GM23338 (cell line): ENCODE data around the gene AARS2. TPM values are rescaled to one million over a fixed set of nuclear protein-coding genes. Genes with fewer than 3 reads are reported as not detected.

Experiments
- EZH2 ChIP-seq: fragments of 200-600 bp; sonication (generic); IDR thresholded peaks from one replicate; pipeline ENCODE4 v1.8.0; 2017; ENCODE audit warnings: antibody characterized with exemption, mild to moderate bottlenecking, low read depth; ENCODE audit not compliant: unreplicated experiment
- EZH2phosphoT487 ChIP-seq: fragments of 200-600 bp; sonication (generic); IDR thresholded peaks from one replicate; pipeline ENCODE4 v1.8.1; 2018; ENCODE audit warnings: antibody characterized with exemption; ENCODE audit not compliant: unreplicated experiment
- POLR2AphosphoS5 ChIP-seq: IDR thresholded peaks from 2 replicates; pipeline ENCODE4 v1.6.1; 2016; ENCODE audit warnings: antibody characterized with exemption, low read depth
- polyA plus RNA-seq: library from polyadenylated mRNA; unstranded; fragments of >200 nt; fragmentation: Nextera tagmentation; extraction: Ambion mirVana; gene quantifications from 2 replicates; pipeline ENCODE4 v1.2.1, GENCODE V29; 2016
- total RNA-seq: library from RNA; depleted of rRNA; stranded (reverse); fragments of >200 nt; shearing (Covaris generic); gene quantifications from 2 replicates; pipeline ENCODE4 v1.2.3, GENCODE V29; 2014
- TF ChIP-seq, protein P1 (sequence below): fragments of 250-450 bp; sonication (Bioruptor Pico); IDR thresholded peaks from 2 replicates; pipeline ENCODE4 v1.5.0; 2020; ENCODE audit warnings: mild to moderate bottlenecking, moderate library complexity
- TF ChIP-seq, protein P2 (sequence below): IDR thresholded peaks from one replicate; pipeline ENCODE4 v1.6.1; 2018; ENCODE audit warnings: antibody characterized with exemption; ENCODE audit not compliant: unreplicated experiment

Gene AARS2
- total and polyA plus RNA-seq, 2 experiments from 2014 or later = 6.5 to 23.2 TPM

DNA sequence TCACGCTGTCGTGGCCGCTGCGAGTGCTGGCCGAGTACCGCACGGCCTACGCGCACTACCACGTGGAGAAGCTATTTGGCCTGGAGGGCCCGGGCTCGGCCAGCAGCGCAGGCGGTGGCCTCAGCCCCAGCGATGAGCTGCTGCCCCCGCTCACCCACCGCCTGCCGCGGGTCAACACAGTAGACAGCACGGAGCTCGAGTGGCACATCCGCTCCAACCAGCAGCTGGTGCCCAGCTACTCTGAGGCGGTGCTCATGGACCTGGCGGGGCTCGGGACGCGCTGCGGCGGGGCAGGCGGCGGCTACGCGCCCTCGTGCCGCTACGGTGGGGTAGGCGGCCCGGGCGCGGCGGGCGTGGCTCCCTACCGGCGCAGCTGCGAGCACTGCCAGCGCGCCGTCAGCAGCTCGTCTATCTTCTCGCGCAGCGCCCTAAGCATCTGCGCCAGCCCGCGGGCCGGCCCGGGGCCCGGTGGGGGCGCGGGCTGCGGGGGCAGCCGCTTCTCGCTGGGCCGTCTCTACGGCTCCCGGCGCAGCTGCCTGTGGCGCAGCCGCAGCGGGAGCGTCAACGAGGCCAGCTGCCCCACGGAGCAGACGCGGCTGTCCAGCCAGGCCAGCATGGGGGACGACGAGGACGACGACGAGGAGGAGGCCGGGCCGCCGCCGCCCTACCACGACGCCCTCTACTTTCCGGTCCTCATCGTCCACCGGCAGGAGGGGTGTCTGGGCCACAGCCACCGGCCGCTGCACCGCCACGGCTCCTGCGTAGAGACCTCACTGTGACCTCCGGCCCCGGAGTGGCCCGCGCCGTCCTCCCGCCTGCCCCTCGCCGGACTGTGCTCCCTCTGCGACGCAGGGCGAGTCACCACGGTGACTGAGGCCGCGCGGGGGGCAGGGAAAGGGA, 37.1 kb downstream of the AARS2 start (continued):
- TF ChIP-seq, protein P1, sequence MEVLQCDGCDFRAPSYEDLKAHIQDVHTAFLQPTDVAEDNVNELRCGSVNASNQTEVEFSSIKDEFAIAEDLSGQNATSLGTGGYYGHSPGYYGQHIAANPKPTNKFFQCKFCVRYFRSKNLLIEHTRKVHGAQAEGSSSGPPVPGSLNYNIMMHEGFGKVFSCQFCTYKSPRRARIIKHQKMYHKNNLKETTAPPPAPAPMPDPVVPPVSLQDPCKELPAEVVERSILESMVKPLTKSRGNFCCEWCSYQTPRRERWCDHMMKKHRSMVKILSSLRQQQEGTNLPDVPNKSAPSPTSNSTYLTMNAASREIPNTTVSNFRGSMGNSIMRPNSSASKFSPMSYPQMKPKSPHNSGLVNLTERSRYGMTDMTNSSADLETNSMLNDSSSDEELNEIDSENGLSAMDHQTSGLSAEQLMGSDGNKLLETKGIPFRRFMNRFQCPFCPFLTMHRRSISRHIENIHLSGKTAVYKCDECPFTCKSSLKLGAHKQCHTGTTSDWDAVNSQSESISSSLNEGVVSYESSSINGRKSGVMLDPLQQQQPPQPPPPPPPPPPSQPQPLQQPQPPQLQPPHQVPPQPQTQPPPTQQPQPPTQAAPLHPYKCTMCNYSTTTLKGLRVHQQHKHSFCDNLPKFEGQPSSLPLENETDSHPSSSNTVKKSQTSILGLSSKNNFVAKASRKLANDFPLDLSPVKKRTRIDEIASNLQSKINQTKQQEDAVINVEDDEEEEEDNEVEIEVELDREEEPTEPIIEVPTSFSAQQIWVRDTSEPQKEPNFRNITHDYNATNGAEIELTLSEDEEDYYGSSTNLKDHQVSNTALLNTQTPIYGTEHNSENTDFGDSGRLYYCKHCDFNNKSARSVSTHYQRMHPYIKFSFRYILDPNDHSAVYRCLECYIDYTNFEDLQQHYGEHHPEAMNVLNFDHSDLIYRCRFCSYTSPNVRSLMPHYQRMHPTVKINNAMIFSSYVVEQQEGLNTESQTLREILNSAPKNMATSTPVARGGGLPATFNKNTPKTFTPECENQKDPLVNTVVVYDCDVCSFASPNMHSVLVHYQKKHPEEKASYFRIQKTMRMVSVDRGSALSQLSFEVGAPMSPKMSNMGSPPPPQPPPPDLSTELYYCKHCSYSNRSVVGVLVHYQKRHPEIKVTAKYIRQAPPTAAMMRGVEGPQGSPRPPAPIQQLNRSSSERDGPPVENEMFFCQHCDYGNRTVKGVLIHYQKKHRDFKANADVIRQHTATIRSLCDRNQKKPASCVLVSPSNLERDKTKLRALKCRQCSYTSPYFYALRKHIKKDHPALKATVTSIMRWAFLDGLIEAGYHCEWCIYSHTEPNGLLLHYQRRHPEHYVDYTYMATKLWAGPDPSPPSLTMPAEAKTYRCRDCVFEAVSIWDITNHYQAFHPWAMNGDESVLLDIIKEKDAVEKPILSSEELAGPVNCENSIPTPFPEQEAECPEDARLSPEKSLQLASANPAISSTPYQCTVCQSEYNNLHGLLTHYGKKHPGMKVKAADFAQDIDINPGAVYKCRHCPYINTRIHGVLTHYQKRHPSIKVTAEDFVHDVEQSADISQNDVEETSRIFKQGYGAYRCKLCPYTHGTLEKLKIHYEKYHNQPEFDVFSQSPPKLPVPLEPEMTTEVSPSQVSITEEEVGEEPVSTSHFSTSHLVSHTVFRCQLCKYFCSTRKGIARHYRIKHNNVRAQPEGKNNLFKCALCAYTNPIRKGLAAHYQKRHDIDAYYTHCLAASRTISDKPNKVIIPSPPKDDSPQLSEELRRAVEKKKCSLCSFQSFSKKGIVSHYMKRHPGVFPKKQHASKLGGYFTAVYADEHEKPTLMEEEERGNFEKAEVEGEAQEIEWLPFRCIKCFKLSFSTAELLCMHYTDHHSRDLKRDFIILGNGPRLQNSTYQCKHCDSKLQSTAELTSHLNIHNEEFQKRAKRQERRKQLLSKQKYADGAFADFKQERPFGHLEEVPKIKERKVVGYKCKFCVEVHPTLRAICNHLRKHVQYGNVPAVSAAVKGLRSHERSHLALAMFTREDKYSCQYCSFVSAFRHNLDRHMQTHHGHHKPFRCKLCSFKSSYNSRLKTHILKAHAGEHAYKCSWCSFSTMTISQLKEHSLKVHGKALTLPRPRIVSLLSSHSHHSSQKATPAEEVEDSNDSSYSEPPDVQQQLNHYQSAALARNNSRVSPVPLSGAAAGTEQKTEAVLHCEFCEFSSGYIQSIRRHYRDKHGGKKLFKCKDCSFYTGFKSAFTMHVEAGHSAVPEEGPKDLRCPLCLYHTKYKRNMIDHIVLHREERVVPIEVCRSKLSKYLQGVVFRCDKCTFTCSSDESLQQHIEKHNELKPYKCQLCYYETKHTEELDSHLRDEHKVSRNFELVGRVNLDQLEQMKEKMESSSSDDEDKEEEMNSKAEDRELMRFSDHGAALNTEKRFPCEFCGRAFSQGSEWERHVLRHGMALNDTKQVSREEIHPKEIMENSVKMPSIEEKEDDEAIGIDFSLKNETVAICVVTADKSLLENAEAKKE (CRISPR knock-in tag) = no peak
- TF ChIP-seq EZH2 = no peak
- TF ChIP-seq EZH2phosphoT487 = no peak
- no peak for TF ChIP-seq POLR2AphosphoS5
- TF ChIP-seq, protein P2, sequence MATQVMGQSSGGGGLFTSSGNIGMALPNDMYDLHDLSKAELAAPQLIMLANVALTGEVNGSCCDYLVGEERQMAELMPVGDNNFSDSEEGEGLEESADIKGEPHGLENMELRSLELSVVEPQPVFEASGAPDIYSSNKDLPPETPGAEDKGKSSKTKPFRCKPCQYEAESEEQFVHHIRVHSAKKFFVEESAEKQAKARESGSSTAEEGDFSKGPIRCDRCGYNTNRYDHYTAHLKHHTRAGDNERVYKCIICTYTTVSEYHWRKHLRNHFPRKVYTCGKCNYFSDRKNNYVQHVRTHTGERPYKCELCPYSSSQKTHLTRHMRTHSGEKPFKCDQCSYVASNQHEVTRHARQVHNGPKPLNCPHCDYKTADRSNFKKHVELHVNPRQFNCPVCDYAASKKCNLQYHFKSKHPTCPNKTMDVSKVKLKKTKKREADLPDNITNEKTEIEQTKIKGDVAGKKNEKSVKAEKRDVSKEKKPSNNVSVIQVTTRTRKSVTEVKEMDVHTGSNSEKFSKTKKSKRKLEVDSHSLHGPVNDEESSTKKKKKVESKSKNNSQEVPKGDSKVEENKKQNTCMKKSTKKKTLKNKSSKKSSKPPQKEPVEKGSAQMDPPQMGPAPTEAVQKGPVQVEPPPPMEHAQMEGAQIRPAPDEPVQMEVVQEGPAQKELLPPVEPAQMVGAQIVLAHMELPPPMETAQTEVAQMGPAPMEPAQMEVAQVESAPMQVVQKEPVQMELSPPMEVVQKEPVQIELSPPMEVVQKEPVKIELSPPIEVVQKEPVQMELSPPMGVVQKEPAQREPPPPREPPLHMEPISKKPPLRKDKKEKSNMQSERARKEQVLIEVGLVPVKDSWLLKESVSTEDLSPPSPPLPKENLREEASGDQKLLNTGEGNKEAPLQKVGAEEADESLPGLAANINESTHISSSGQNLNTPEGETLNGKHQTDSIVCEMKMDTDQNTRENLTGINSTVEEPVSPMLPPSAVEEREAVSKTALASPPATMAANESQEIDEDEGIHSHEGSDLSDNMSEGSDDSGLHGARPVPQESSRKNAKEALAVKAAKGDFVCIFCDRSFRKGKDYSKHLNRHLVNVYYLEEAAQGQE = no peak
